Measurements from ENCODE around the gene ATP2C2.

The ATP2C2 gene, protein sequence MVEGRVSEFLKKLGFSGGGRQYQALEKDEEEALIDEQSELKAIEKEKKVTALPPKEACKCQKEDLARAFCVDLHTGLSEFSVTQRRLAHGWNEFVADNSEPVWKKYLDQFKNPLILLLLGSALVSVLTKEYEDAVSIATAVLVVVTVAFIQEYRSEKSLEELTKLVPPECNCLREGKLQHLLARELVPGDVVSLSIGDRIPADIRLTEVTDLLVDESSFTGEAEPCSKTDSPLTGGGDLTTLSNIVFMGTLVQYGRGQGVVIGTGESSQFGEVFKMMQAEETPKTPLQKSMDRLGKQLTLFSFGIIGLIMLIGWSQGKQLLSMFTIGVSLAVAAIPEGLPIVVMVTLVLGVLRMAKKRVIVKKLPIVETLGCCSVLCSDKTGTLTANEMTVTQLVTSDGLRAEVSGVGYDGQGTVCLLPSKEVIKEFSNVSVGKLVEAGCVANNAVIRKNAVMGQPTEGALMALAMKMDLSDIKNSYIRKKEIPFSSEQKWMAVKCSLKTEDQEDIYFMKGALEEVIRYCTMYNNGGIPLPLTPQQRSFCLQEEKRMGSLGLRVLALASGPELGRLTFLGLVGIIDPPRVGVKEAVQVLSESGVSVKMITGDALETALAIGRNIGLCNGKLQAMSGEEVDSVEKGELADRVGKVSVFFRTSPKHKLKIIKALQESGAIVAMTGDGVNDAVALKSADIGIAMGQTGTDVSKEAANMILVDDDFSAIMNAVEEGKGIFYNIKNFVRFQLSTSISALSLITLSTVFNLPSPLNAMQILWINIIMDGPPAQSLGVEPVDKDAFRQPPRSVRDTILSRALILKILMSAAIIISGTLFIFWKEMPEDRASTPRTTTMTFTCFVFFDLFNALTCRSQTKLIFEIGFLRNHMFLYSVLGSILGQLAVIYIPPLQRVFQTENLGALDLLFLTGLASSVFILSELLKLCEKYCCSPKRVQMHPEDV

DNA sequence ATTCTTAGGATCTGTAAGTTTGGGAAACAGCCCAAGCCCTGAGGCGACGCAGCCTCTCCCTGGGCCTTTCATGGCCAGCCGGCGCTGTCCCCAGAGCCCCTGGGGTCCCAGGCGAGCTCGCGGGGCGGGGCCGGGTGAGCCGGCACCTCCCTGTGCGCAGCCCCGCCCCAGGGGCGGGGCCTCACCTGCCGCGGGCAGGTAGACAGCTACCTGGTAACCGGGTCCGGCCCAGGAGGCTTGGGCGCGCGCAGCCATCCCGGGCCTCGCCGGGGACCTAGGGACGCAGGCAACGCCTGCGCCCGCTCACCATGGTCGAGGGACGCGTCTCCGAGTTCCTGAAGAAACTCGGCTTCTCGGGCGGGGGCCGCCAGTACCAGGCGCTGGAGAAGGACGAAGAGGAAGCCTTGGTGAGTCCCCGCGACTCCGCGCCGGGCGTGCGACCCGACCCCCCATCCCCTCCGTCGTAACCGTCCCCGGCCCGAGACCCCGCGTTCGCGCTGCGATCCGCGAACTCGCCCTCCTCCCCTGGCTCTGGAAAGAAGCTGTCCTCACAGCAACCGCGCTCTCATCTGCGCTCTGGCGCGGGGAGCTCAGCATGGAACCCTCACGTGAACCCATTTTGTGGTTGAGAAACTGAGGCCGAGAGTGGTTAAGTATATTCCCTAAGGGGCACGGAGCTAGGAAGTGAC, at the start of gene ATP2C2:
Gene ATP2C2 (plus strand): TSS at position 231 of the 689 bp plus-strand sequence. CDS start 78 bp downstream, at position 309.
- Histone ChIP-seq H3K36me3 (replicated peaks) (no peaks in the 10 kb centered on the region), H3K27me3 (replicated peaks) (peaks cover 45% of the 10 kb centered on the region), H3K27ac (no peak within 1 kb of the TSS), H3K4me3 (ENCODE audit: low read depth, low read length) (no peak within 1 kb of the TSS)
- in situ Hi-C loops (cut with HindIII; ENCODE audit: low pct_ligation_motif_present, low sequenced_read_pairs): no loop called here
- no peak for DNase-seq
- TF ChIP-seq, protein P1, sequence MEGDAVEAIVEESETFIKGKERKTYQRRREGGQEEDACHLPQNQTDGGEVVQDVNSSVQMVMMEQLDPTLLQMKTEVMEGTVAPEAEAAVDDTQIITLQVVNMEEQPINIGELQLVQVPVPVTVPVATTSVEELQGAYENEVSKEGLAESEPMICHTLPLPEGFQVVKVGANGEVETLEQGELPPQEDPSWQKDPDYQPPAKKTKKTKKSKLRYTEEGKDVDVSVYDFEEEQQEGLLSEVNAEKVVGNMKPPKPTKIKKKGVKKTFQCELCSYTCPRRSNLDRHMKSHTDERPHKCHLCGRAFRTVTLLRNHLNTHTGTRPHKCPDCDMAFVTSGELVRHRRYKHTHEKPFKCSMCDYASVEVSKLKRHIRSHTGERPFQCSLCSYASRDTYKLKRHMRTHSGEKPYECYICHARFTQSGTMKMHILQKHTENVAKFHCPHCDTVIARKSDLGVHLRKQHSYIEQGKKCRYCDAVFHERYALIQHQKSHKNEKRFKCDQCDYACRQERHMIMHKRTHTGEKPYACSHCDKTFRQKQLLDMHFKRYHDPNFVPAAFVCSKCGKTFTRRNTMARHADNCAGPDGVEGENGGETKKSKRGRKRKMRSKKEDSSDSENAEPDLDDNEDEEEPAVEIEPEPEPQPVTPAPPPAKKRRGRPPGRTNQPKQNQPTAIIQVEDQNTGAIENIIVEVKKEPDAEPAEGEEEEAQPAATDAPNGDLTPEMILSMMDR (IDR thresholded peaks at IDR 0.05; ENCODE audit: low read depth, low read length, missing control alignments): no peak

DNA sequence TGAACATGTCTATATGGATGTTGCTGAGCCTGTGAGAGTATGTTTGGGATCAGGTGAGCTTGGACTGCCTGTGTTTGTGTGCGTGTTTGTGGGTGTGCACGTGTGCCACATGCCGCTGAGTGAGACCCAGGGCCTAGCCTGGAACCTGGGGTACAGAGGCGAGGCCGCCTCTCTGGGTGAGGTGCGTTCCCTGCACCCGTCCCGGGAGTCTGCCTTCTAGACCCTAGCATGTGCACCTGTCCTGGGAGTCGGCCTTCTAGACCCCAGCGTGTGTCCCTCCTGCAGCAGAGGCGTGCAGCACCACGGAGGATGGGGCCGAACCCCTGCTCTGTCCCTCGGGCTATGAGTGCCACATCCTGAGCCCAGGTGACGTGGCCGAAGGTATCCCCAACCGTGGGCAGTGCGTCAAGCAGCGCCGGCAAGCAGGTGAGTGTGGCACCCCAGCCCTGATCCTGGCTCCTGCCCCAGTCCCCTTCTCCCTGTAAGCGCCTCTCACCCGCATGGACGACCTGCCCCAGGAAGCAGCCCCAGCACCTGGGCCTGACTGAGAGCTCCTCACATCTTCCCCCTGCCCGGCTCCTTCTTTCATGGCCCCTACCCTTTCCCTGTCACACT, 49.1 kb upstream of the ATP2C2 start:
- Histone ChIP-seq H3K36me3 (replicated peaks) (no peaks in the 10 kb centered on the region), H3K4me3 (ENCODE audit: low read depth, low read length) (no peak overlapping the region), H3K27me3 (replicated peaks) (peaks cover under 1% of the 10 kb centered on the region), H3K27ac (no peak overlapping the region)
- DNase-seq: no peak
- in situ Hi-C loops (cut with HindIII; ENCODE audit: low pct_ligation_motif_present, low sequenced_read_pairs): no loop called here
- TF ChIP-seq, protein P1 (IDR thresholded peaks at IDR 0.05; ENCODE audit: low read depth, low read length, missing control alignments): no peak

DNA sequence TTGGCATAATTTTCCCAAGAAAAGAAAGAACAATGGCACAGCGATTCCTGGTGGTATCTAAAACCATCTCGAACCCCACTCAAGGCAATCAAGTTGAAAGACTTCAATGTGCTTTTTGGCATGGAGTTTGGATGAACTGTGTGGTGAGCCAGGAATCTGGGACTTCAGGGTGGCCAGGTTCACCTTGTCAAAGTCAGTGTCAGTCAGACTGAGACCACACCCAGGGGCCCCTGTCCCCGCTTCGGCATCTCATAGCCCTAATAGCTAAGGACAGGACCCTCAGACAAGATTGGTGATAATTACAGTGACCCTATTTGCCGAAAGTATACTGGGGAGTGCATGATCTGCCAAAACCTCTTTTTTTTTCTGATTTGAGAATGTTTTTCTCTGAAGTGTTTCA, 47.8 kb upstream of the ATP2C2 start:
- no peak overlapping the region for H3K4me3 ChIP-seq (ENCODE audit: low read depth, low read length)
- H3K36me3 ChIP-seq (replicated peaks): no peaks in the 10 kb centered on the region
- no peak for DNase-seq
- TF ChIP-seq, protein P1 (IDR thresholded peaks at IDR 0.05; ENCODE audit: low read depth, low read length, missing control alignments): no peak
- no peak overlapping the region for H3K27ac ChIP-seq
- in situ Hi-C loops (cut with HindIII; ENCODE audit: low pct_ligation_motif_present, low sequenced_read_pairs): no loop called here
- H3K27me3 ChIP-seq (replicated peaks): no peaks in the 10 kb centered on the region

DNA sequence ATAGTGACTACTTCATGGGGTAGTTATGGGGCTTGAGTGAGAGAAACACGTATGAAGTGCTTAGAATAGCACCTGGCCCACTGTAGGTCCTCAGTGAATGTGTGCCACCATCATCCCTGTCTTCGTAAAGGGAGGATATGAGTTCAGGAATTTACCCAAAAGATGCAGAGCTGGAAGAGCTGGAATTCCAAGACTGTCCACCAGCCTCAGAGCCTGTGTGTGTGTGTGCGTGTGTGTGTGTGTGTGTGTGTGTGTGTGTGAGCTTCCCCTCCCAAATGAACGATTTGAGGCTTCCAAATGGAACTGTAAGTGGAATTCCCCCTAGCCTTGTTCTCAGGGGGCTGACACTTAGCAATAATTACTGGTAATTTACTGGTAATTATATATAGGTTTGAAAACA, 46.4 kb upstream of the ATP2C2 start:
- TF ChIP-seq, protein P1 (IDR thresholded peaks at IDR 0.05; ENCODE audit: low read depth, low read length, missing control alignments): no peak
- in situ Hi-C loops (cut with HindIII; ENCODE audit: low pct_ligation_motif_present, low sequenced_read_pairs): no loop called here
- H3K4me3 ChIP-seq (ENCODE audit: low read depth, low read length): no peak overlapping the region
- H3K27me3 ChIP-seq (replicated peaks): no peaks in the 10 kb centered on the region
- no peak for DNase-seq
- no peak overlapping the region for H3K27ac ChIP-seq
- H3K36me3 ChIP-seq (replicated peaks): no peaks in the 10 kb centered on the region

DNA sequence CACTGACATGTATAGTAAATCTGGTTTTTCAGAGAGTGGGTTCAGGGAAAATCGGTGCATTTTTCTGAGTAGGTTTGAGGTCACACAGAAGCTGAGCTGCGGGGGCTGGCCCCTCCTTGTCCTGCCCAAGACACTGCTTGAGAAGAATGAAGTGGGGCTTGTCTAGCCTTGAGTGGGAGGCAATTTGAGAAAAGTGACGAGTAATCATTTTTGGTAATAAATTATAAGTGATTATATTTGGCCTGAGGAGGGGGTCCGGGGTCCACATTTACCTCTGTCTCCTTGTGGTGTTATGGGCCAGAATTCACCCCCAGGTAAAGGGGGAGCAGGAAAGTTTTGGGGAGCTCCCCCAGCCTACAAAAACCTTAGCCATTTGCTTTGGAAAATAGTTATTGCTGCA, 45.6 kb upstream of the ATP2C2 start:
- TF ChIP-seq, protein P1 (IDR thresholded peaks at IDR 0.05; ENCODE audit: low read depth, low read length, missing control alignments): no peak
- DNase-seq: no peak
- Histone ChIP-seq H3K4me3 (ENCODE audit: low read depth, low read length) (no peak overlapping the region), H3K36me3 (replicated peaks) (no peaks in the 10 kb centered on the region), H3K27me3 (replicated peaks) (no peaks in the 10 kb centered on the region), H3K27ac (no peak overlapping the region)
- in situ Hi-C loops (cut with HindIII; ENCODE audit: low pct_ligation_motif_present, low sequenced_read_pairs): no loop called here

All from brain microvascular endothelial cell (primary cell).